Right ventricle myocardium inferior (tissue), 1 donor: ENCODE measurements around the gene EHD1. TPM values are rescaled to one million over a fixed set of nuclear protein-coding genes. Genes with fewer than 3 reads are reported as not detected.
A peak's percentile ranks its signal among the peaks of the same experiment; 100 is the strongest.
"Not testable (repeated sequence)": the region's sequence is repeated elsewhere in the genome, so short reads cannot be mapped to it uniquely, and the experiment has no call there.

Experiments used
- ATAC-seq: fragments of 200-7000 bp; cut with Tn5 transposase; one replicate; pipeline ENCODE4 v1.9.1; 2020; ENCODE audit warnings: mild to moderate bottlenecking, moderate library complexity
- DNase-seq: peaks from one replicate; pipeline ENCODE4 v3.0.0; 2021; ENCODE audit errors: missing footprints
- intact Hi-C: fragments of 100-400 bp; cut with DNase I; formaldehyde crosslinking; loops from one replicate; pipeline ENCODE4 v1.11.0; 2022
- total RNA-seq: library from RNA; stranded (reverse); fragmentation: NEBNext Ultra II Directional; extraction: Animal tissue kit (Norgen Biotek cat#: 25700); gene quantifications from one replicate; pipeline ENCODE4 v1.2.1, GENCODE V29; 2021
- donor health status: DM: no; HTN: yes; CAD: no; lungs with severe emphysema.

EHD1 gene
- total RNA-seq, 1 donor from 2014 or later, result 56.0 TPM

DNA sequence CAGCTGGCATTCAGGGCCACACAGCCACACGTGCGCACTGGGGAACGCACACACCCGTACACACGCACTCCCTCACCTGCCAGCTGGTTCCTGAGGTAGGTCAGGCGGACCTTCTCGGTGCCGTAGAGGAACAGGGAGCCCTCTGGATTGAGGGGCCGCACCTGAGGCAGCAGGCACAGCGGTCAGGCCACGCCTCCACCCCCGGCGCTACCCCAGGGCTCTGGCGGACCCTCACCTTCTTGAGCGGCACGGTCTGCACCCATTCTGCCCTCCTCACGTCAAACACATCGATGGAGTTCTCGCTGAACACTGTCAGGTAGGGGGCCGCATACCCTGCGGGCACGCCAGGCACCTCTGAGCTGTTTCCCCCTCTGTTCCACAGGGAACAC is 51.0 kb downstream of the EHD1 start:
- DNase-seq, result no peak
- ATAC-seq, result no peak
- intact Hi-C loops, result no loop called here

DNA sequence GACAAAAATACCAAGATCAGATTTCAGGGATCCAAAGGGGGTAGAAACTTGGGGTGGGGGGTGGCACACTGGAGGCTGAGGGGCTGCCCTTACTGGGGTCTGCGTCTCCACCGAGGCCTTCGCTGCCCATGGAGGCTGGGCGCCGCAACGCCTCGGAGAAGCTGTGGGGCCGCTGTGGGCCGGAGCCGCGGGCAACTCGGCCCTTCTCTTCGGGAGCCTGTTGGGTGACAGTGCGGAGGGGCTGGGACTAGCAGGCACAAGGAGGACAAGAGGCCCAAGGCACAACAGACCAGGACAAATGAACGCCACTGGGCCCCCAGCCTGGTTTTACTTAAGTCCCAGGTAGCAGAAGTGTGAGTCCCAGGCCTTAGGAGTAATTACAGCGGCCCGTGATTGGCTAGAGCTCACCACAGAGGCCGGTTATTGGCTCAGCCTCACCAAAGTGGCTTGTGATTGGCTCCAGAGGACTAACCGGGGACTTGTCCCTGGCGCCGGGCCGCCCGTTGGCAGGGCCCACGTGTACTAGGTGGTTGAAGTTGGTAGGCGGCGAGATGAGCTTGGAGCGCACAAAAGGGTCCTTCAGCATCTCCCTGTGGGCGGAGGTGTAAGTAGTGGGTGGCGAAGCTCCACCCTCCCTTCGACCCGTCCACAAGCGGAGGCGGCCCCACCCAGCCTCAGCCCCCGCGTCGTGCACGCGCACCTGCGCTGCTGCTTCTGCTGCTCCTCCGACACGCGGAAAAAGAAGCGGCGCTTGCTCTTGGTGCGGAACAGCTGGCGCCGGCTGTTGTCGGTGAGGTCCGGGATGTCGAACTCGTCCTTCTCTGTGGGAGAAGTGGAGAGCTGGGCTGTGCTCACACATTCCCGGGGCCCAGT is 51.6 kb downstream of the EHD1 start:
- intact Hi-C loops, result no loop called here
- DNase-seq (no peak), ATAC-seq (no peak)

DNA sequence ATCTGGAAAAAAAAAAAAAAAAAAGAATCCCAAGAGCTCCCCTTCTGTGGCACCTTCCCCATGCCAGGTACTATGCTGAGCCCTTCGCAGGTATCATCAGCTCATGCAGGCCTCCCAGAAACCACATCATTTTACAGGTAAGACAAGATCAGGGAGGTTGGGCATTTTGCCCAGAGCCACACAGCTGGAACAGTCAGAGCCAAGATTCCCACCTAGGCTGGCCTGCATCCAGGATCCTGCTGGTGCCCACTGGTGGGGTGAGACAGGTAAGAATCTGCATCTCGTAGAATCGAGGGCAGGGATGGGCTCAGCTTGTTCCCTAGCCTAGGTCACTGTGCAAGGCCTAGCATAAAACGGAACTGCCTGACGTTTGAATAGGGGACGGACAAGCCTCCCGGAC is 52.4 kb downstream of the EHD1 start:
- intact Hi-C loops, result no loop called here
- DNase-seq (no peak), ATAC-seq (no peak)

DNA sequence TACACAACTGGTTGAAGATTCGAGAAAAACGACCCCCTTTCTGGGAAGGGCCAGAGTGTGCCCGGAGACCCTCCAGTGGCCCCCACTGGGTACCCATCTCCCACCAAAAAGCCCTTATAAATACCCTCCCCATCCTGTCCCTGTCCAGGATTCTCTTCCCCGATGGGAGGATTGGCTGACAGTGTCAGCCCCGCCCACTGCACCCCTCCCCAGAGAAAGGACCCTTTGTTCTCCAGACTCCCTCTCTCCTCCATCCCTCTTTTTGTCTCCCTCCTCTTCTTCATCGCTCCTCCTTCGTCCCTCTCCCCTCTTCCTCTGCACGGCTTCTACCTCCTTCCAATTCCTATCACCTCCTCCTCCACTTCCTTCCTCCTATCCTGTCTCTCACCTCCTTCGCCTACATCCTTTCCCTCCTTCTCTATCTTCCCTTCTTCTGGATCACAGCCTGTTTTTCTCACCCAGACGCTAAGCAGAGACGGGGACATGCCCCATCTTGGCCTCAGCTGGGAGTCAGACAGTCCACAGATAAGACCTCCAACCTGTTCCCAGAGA is 54.8 kb downstream of the EHD1 start:
- no peak for ATAC-seq
- intact Hi-C loops, result no loop called here
- DNase-seq, result no peak

DNA sequence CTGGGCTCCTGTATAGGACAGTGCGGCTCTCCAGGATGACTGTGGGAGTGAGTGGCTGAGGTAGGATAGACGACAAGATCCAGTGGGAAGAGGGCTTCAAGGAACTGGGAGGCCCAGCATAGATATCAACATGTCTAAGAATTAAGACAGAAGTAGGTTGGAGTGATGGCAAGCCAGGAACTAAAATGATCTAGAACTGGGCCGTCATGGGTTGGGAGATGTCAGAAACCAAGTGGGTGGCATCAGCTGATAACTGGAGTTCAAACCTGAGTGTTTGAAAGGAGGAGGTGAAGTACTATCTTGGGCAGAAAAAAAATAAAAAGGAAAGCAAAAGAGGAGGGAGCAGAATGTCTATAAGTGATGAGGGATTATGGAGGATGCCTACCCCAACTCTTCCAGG is 60.9 kb downstream of the EHD1 start:
- ATAC-seq (no peak), DNase-seq (no peak)
- intact Hi-C loops, result no loop called here

DNA sequence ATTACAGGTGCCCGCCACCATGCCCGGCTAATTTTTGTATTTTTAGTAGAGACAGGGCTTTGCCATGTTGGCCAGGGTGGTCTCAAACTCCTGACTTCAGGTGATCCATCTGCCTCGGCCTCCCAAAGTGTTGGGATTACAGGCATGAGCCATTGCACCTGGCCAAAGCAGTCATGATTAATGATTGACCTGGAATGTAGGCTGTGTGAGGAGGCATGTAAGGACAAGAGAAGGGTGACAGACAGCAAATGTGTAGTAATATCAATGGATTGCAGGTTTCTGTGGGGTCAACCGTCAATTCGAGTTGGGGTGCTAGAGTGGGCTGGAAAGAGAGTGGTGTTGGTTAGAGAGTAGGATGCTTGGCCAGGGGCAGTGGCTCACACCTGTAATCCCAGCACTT is 63.0 kb downstream of the EHD1 start:
- ATAC-seq, intact Hi-C loops, DNase-seq: not testable (repeated sequence)

DNA sequence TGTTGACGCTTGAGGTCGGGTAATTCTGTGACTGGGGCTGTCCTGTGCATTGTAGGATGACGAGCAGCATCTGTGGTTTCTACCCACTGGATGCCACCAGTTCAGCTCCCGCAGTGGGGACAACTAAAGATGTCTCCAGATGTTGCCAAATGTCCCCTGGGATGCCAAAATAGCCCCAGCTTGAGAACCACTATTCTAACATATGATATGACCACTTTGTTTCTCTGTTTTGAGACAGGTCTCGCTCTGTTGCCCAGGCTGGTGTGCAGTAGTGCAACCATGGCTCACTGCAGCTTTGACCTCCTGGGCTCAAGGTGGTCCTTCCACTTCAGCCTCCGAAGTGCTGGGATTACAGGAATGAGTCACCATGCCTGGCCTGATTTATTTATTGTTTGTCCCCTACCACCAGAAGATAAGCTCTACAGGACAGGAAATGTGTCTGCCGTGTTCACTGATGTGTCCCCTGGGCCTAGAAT is 63.7 kb downstream of the EHD1 start:
- ATAC-seq, result no peak
- no peak for DNase-seq
- intact Hi-C loops, result no loop called here

DNA sequence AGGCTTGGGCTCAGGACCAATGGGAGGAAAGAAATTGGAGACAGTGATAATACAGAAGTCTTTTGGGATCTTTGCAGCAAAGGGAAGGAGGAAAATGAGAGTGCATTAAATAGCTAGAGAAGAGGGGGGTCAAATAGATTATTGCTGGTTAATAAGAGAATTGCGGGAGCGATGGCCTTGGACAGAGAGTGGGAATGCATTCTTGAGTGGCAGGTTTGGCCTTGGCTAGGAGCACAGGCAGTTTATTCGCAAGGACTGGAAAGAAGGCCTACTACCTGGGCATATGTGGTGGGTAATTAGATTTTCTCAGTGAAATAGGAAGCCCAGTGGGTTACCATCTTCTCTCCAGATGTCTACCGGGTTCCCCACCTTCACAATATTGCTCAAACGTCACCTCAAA is 64.6 kb downstream of the EHD1 start:
- no peak for DNase-seq
- intact Hi-C loops, result no loop called here
- ATAC-seq, result no peak

DNA sequence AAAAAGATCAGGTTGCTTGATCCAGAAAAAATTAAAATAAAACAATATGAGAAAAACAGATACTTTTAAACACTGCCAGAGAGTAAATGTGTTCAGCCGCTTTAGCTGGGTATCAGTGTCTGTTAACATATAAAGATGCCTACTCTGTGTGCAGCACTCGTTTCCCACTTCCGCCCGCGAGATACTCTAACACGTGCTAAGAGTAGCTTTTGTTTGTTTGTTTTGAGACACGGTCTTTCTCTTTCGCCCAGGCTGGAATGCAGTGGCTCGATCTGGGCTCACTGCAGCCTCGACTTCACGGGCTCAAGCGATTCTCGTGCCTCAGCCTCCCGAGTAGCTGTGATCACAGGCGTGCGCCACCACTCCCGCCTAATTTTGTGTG is 67.5 kb downstream of the EHD1 start:
- peak; percentile 11 for ATAC-seq
- intact Hi-C loops, result no loop called here
- DNase-seq, result no peak

DNA sequence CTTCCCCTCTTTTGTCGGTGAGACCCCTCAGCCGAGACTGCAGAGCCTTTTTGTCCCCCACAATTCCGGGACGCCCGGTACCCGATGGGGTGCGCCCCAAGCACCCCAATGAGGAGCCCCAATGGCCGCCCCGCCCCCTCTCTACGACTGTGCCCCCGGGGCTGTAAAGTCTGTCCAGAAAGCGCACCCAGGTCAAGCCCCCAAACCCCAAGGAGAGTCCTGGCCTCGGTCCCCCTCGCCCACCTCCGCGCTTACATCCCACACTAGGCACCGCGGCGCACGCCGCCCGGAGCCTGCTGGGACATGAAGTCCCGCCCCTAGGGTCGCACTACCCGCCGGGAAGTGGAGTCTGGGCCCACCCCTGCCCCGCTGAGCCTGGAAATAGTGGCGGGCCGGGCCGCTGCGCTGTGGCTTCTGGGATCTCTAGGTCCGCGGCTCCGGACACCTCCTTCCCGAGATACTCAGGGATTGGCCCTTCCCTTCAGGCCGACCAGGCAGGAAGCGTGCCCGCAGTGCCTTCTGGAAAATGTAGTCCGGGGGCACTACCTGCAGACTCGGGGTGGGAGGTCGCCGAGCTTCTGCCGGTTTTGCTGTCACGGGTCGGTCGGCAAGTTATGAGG is 68.0 kb downstream of the EHD1 start, which contains the start of gene MEN1:
TSS of gene MEN1 (minus strand) at position 281 of the 620 bp plus-strand sequence. CDS start 442 bp downstream, outside the sequence.
- intact Hi-C loops, result no loop called here
- ATAC-seq (peak; percentile 99), DNase-seq (peak; percentile 98)

DNA sequence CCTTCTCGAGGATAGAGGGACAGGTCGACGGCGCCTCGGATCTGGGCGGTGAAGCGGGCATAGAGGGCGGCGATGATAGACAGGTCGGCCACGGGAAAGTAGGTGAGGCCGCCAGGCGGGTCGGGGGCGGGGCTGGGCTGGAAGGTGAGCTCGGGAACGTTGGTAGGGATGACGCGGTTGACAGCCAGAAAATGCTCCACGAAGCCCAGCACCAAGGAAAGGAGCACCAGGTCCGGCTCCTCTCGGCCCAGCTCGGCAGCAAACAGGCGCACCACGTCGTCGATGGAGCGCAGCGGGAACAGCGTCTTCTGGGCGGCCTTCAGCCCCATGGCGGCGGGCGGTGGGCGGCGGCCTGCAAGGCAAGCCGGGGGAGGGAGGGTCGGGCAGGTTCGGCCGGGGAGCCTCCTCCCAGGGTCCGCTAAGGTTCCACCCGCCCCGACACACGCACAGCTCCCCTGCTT is 68.6 kb downstream of the EHD1 start:
- intact Hi-C loops, result no loop called here
- DNase-seq, result no peak
- ATAC-seq, result peak; percentile 1

DNA sequence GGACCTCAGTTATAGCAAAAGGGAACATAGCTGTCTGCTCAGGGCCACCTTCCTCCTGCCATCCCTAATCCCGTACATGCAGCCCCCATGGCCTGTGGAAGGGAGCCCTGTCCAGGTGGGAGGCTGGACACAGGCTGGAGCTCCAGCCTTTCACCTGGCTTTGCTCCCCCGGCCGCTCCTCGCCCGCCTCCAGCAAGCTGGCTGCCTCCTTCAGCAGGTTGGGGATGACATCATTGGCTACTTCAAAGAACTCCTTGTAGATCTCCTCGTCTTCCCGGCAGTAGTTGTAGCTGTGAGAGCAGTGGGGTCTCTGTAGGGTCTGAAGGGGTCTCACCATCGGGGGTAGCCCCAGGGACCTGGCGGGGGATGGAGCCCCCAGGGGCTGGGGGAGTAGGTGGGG is 72.9 kb downstream of the EHD1 start:
- intact Hi-C loops, result no loop called here
- DNase-seq (peak; percentile 44), ATAC-seq (no peak)

DNA sequence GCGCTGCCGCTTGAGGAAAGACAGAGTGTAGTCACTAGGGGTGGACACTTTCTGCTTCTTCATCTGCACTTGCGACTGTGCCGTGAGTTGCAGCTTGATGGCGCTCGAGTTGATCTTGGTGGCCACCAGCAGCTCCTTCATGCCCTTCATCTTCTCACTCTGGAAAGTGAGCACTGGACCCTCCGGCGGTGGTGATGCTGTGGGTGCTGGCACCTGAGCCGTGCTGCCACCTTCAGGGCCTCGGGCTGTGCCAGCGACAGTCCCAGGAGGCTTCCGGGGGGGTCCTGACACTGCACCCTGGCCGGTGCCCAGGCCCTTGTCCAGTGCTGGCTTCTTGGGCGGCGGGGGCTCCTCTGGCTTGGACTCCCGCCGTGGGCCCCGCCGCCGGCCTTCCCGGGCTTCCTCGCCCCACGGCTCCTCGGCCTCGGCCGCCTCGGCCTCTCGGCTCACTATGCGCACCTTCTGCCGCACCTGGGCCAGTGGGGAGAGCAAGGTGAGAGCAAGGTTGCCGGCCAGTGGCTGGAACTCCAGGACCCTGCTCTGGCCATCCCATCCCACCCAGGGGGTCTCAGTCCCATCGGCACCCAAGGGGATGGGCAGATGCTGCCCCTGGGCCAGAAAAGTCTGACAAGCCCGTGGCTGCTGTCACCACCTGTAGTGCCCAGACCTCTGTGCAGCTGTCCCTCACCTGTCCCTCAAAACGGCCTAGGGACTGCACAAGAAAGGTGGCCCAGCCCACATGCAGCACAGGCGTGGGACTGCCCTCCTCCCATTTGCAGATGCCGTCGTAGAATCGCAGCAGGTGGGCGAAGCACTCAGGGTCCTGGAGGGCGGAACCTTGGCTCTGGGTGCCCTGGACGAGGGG is 73.8 kb downstream of the EHD1 start:
- intact Hi-C loops, result no loop called here
- DNase-seq, result peak; percentile 59
- ATAC-seq, result no peak

DNA sequence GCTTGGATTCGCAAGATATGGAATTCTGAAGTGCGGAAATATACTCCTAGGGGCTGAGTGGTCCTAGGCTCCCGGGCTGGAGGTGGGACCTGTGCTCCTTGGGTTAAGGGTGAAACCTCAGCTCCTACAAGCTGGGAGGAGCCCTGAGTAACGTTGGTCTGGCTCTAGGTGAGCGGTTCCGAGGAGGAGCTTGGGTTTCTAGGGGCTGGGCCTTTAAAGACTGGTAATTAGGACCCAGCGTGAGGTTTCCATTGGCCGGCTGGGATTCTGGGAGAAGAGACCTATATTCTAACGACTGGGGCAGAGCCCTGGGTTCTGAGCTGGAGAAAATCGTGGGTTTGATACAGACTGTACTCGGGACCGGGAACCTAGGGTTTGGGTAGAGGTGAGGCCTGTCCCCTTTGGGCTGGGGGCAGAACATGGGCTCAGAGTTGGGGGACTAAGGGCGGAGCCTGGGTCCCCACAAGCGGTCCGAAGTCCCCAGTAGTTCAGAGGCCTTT is 74.5 kb downstream of the EHD1 start:
- DNase-seq (no peak), ATAC-seq (peak; percentile 18)
- intact Hi-C loops, result no loop called here

DNA sequence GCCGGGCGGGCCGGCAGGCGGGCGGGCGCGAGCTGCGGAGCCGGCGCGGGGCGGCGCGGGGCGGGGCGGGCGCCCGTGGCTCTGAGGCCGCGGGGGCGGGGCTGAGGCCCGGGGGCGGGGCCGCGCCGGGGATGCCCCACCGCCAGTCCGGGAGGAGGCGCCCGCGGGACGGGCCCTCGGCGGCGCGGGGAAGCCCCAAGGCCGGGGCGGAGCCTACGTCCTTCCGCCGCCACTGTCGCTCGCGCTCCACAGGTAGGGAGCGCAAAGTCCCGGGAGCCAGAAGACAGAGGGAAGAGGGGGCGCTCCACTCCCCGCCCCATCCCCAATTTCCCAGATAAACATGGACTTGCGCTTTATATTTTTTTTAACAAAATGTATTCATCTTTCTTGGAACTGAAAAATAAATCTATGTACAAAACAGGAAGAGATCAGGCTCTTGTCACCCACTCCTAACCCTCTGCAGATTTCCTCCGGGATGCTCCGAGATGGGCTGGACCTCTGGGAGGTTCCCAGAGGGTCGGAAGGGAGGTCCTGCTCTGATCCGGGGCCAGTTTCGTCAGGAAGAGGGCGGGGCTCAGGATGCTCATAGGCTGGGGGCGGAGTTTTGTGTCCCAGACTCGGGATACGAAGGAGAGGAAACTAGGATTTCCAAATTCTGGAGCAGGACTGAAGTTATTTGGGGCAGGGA is 75.1 kb downstream of the EHD1 start, which contains the start of gene MAP4K2:
TSS of gene MAP4K2 (minus strand) at position 57 of the 688 bp plus-strand sequence. CDS start 65 bp downstream, outside the sequence.
- ATAC-seq (peak; percentile 93), DNase-seq (peak; percentile 95)
- intact Hi-C loops, result no loop called here

DNA sequence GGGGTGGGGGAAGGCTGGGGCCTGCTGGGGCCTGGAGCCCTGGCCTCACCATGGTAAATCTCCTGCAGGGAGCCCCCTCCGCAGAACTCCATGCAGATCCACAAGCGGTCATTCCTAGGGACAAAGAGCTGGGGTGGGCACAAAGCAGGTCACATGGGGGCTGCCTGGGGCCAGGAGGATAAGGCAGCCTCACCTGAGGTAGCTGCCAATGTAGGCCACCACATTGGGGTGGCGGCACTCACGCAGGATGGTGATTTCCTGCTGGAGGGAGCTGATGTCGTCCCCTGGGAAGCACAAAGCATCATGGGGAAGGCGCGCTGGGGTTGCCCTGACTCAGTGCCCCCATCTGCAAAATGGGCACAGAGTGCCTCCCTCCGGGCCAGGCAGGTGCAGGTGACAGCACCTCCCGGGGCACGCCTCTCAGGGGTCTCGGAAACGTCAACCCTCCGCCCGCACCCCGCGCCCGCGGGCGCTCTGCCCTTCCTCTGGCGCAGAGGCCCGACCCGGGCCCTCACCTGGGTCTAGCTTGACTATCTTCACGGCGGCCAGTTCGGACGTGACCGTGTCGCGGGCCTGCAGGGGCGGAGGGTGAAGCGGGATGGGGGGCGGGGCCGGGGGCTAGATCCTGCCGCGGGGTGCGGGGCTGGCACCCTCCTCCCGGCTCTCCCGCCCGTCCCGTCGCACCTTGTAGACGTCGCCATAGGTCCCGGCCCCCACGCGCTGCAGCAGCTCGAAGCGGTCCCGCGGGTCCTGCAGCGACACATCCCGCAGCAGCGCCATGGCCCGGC is 75.9 kb downstream of the EHD1 start:
- ATAC-seq (no peak), DNase-seq (peak; percentile 65)
- intact Hi-C loops, result no loop called here
